ENCODE data around the gene MLLT10. TPM values are rescaled to one million over a fixed set of nuclear protein-coding genes. Genes with fewer than 3 reads are reported as not detected.

MLLT10 gene
- total RNA-seq: 45.3 TPM in 2 replicates

GRCh38 chr10:21533467-21534279, at the start of gene MLLT10:
Gene MLLT10, plus strand, starts transcription at chr10:21534232. Its CDS starts 413 bp downstream, at chr10:21534645.

GRCh38 chr10:21525367-21526187, 8.5 kb upstream of the MLLT10 start, which contains the start of gene SKIDA1:
Gene SKIDA1, minus strand, starts transcription at chr10:21525682. Its CDS starts 7,860 bp downstream, at chr10:21517822.

Small RNA genes within 50 kb of the gene (small RNA-seq; reads per million reads assigned to genes)
- gene MIR1915 (not detected), gene RN7SKP219 (not detected), gene RNU6-1141P (7.0 reads per million, percentile 85 among the genes with 10 or more reads in this experiment), gene RNU6-306P (not detected)

Other genes with a start within 250 kb of the MLLT10 start
- 2.4 and 2.8 TPM in 2 replicates for gene SKIDA1, start 8.6 kb upstream of the MLLT10 start, total RNA-seq